CD4-positive, alpha-beta T cell (primary cell): ENCODE data around the gene TRIM37. TPM values are rescaled to one million over a fixed set of nuclear protein-coding genes. Genes with fewer than 3 reads are reported as not detected.

ENCODE experiments used
- ATAC-seq: fragments of 200-7000 bp; cut with Tn5 transposase; one replicate; pipeline ENCODE4 v1.10.0; 2022; ENCODE audit warnings: mild to moderate bottlenecking; ENCODE audit not compliant: poor library complexity
- CTCF ChIA-PET: fragments of 350-600 bp; sonication (Branson Sonifier 250); formaldehyde crosslinking; loops from one replicate; lab custom pipeline; 2021; ENCODE audit warnings: antibody characterized with exemption, inconsistent platforms; lab: Charles Lee
- POLR2A ChIA-PET: fragments of 350-600 bp; sonication (Branson Sonifier 250); formaldehyde crosslinking; loops from one replicate; lab custom pipeline; 2021; ENCODE audit warnings: antibody characterized with exemption, inconsistent platforms; lab: Charles Lee
- DNase-seq, 14 experiments: peaks; one replicate each; pipeline ENCODE4 v3.0.0-alpha.2; 2013 to 2020; ENCODE audit warnings: mixed read lengths in 2 of 14
- H3K27ac ChIP-seq, 2 donors: one replicate each; pipeline versions ENCODE4 v1.5.1 to v1.7.0; 2013; ENCODE audit warnings: low read length in 2 of 2, low read depth in 1 of 2, mild to moderate bottlenecking in 1 of 2
- H3K27me3 ChIP-seq, 2 experiments: 1 replicate in 1 of 2; 2 replicates in 1 of 2; pipeline versions ENCODE4 v1.6.1 to v1.7.0; 2013; ENCODE audit warnings: low read length in 2 of 2, control low read depth in 1 of 2, mild to moderate bottlenecking in 1 of 2, moderate library complexity in 1 of 2; ENCODE audit not compliant: insufficient read depth in 2 of 2, control insufficient read depth in 1 of 2
- H3K36me3 ChIP-seq: one replicate; pipeline ENCODE4 v1.6.1; 2013; ENCODE audit warnings: low read length, control low read depth; ENCODE audit not compliant: insufficient read depth
- H3K4me1 ChIP-seq: one replicate; pipeline ENCODE4 v1.6.1; 2013; ENCODE audit warnings: low read length, control low read depth; ENCODE audit not compliant: insufficient read depth
- H3K4me3 ChIP-seq: one replicate; pipeline ENCODE4 v1.5.1; 2013; ENCODE audit warnings: mild to moderate bottlenecking, low read length, moderate library complexity
- H3K9me3 ChIP-seq, 2 experiments: 1 replicate in 1 of 2; 2 replicates in 1 of 2; pipeline versions ENCODE4 v1.6.1 to v1.7.0; 2013; ENCODE audit warnings: low read length in 2 of 2, mild to moderate bottlenecking in 2 of 2, control low read depth in 1 of 2, moderate library complexity in 1 of 2; ENCODE audit not compliant: control insufficient read depth in 1 of 2, insufficient read depth in 1 of 2
- H3K27ac Mint-ChIP-seq: one replicate; pipeline ENCODE4 v1.8.0; 2020; ENCODE audit warnings: mixed read lengths
- H3K27me3 Mint-ChIP-seq: one replicate; pipeline ENCODE4 v1.8.0; 2021; ENCODE audit warnings: mixed read lengths
- H3K36me3 Mint-ChIP-seq: one replicate; pipeline ENCODE4 v1.8.0; 2021; ENCODE audit warnings: low read depth, mixed read lengths
- H3K4me1 Mint-ChIP-seq: one replicate; pipeline ENCODE4 v1.8.0; 2021; ENCODE audit warnings: low read depth, mixed read lengths
- H3K4me3 Mint-ChIP-seq: one replicate; pipeline ENCODE4 v1.8.0; 2020; ENCODE audit warnings: mild to moderate bottlenecking, mixed read lengths
- H3K9me3 Mint-ChIP-seq: one replicate; pipeline ENCODE4 v1.8.0; 2020; ENCODE audit warnings: mixed read lengths
- CTCF ChIP-seq: fragments of 200-600 bp; IDR thresholded peaks from one replicate; pipeline ENCODE4 v1.8.0; 2022; ENCODE audit warnings: antibody characterized with exemption, mild to moderate bottlenecking
- intact Hi-C, 2 experiments: fragments of 100-400 bp; cut with DNase I in 1 of 2; cut with micrococcal nuclease in 1 of 2; formaldehyde crosslinking; loops; one replicate each; pipeline versions ENCODE4 v1.15.1 to v1.9.0; 2023 to 2025; cut with DNase I, micrococcal nuclease
- total RNA-seq, 174 experiments: library from RNA in 2 of 174; stranded (reverse) in 2 of 174; gene quantifications; one replicate each; pipeline ENCODE4 v1.2.3 and lab custom pipeline; 2021 to 2026

TRIM37 gene
- total RNA-seq, 2 experiments from 2014 or later: 16.8 to 18.0 TPM

DNA sequence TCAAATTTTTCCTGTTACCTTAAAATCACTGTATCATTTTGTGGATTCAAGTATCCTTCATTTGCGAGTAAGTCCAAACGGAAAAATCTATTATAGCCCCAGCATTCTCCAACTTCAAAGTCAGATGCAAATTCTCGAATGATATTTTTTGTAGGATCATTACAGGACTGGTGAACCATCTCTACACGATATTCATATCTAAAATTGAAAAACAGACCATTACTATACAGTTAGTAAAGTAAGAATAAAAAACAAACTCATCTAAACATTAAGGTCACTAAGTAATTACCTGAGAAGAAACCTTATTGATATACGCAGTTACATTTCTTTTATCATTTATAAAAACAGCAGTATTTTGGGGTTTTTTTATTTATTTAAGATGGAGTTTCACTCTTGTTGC lies 49.8 kb downstream of the TRIM37 start:
- no peaks in the 10 kb centered on the region for H3K27me3 ChIP-seq
- peaks cover 41% of the 10 kb centered on the region for H3K36me3 ChIP-seq
- H3K4me1 Mint-ChIP-seq: no peaks in the 10 kb centered on the region
- H3K27me3 Mint-ChIP-seq: no peaks in the 10 kb centered on the region
- ChIA-PET CTCF (no interaction called here), POLR2A (no interaction called here)
- H3K9me3 Mint-ChIP-seq: no peaks in the 10 kb centered on the region
- peaks cover 66% of the 10 kb centered on the region for H3K36me3 Mint-ChIP-seq
- TF ChIP-seq CTCF: no peak
- no peak for ATAC-seq
- intact Hi-C loops: no loop called here
- H3K9me3 ChIP-seq: no peaks in the 10 kb centered on the region
- no peak overlapping the region for H3K4me3 ChIP-seq
- H3K27ac Mint-ChIP-seq: no peak overlapping the region
- no peak for DNase-seq
- no peaks in the 10 kb centered on the region for H3K4me1 ChIP-seq
- no peak overlapping the region for H3K27ac ChIP-seq
- H3K4me3 Mint-ChIP-seq: no peak overlapping the region

DNA sequence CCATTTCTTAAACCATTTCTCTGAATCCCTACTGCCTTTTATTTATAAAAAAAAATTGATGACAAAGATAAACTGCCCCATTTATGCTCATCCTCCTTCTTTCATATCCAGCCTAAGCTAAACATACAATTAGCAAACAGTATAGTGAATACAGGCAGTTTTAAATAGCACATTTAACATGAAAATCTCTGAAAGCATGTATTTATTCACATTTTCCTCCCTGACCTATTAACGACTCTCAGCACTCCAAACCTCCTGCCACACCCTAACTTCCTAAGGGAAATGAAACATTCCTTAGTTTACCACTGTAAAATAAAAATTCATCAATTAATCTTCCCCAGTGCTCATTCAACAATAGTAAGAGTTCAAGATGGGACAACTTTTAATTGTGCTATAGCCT lies 56.9 kb downstream of the TRIM37 start:
- intact Hi-C loops: no loop called here
- peaks cover 63% of the 10 kb centered on the region for H3K36me3 Mint-ChIP-seq

DNA sequence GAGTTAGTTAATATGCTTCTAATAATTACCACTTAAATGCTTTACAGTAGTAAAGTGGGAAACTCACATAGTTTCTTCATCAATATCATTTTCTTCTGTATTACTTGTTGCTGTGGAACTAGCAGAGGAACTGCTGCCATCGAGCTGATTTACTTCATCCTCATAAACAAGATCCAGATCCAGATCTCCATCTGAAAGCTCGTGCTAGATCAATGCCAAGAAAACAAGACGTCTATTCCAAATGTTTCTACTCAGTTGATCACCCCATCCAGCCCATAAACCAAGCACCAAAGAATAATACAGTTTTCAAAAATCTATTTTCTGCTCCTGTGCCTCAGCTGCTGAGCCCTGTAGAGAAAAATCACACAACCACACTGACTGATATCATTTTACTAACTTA lies 59.1 kb downstream of the TRIM37 start:
- intact Hi-C loops: no loop called here

More for the DNA sequence above, 56.9 kb downstream of the TRIM37 start:
- H3K27me3 Mint-ChIP-seq: no peaks in the 10 kb centered on the region
- Histone ChIP-seq H3K27me3 (no peaks in the 10 kb centered on the region), H3K4me1 (no peaks in the 10 kb centered on the region), H3K36me3 (peaks cover 33% of the 10 kb centered on the region), H3K27ac (no peak overlapping the region), H3K9me3 (no peaks in the 10 kb centered on the region), H3K4me3 (no peak overlapping the region)
- H3K27ac Mint-ChIP-seq: no peak overlapping the region
- no peak overlapping the region for H3K4me3 Mint-ChIP-seq
- H3K9me3 Mint-ChIP-seq: no peaks in the 10 kb centered on the region
- DNase-seq (no peak), ATAC-seq (no peak)
- POLR2A ChIA-PET: interaction anchor here (0.7 kb wide), 1 partner anchor 532 kb away, joined by 3 read pairs; no protein-coding TSS in a partner anchor
- H3K4me1 Mint-ChIP-seq: no peaks in the 10 kb centered on the region
- TF ChIP-seq CTCF: no peak
- CTCF ChIA-PET: no interaction called here

More for the DNA sequence above, 59.1 kb downstream of the TRIM37 start:
- H3K27ac ChIP-seq: no peak overlapping the region
- H3K36me3 ChIP-seq: peaks cover 49% of the 10 kb centered on the region
- no peak for ATAC-seq
- ChIA-PET POLR2A (no interaction called here), CTCF (no interaction called here)
- Mint-ChIP-seq H3K4me1 (no peaks in the 10 kb centered on the region), H3K27ac (no peak overlapping the region), H3K36me3 (peaks cover 71% of the 10 kb centered on the region), H3K27me3 (no peaks in the 10 kb centered on the region), H3K9me3 (no peaks in the 10 kb centered on the region), H3K4me3 (no peak overlapping the region)
- no peaks in the 10 kb centered on the region for H3K9me3 ChIP-seq
- no peak for DNase-seq
- H3K4me1 ChIP-seq: no peaks in the 10 kb centered on the region
- TF ChIP-seq CTCF: no peak
- H3K4me3 ChIP-seq: no peak overlapping the region
- H3K27me3 ChIP-seq: no peaks in the 10 kb centered on the region
